Measurements from ENCODE around the gene SIDT2. TPM values are rescaled to one million over a fixed set of nuclear protein-coding genes. Genes with fewer than 3 reads are reported as not detected.
A peak's percentile ranks its signal among the peaks of the same experiment; 100 is the strongest.

The SIDT2 gene
- total RNA-seq, 4 donors from 2014 or later, result 38.4 to 49.4 (median 40.7) TPM

- TF ChIP-seq CTCF (IDR thresholded peaks at IDR 0.05) (no peak), POLR2A (IDR thresholded peaks at IDR 0.05) (no peak)
Observed at GRCh38 chr11:117200813-117201657, 22.5 kb downstream of the SIDT2 start.

GRCh38 chr11:117201658-117202305, 23.2 kb downstream of the SIDT2 start:
- no peak for TF ChIP-seq POLR2A (IDR thresholded peaks at IDR 0.05)
- TF ChIP-seq CTCF (IDR thresholded peaks at IDR 0.05), result no peak
- intact Hi-C loops (cut with DNase I; ENCODE audit: low total_unique reads), result no loop called here
- 54 to 58% methylated on average over 14 of the region's 14 CpGs for WGBS, 2 donors
- H3K4me3 ChIP-seq (ENCODE audit: low read depth, poor library complexity, severe bottlenecking), result no peak overlapping the region
- DNase-seq (ENCODE audit: low spot score in 2 of 2), result peak in 1 of 2 donors; percentile 85

More at GRCh38 chr11:117200813-117201657, 22.5 kb downstream of the SIDT2 start:
- intact Hi-C loops (cut with DNase I; ENCODE audit: low total_unique reads), result no loop called here
- no peak for DNase-seq (ENCODE audit: low spot score in 2 of 2)
- no peak overlapping the region for H3K4me3 ChIP-seq (ENCODE audit: low read depth, poor library complexity, severe bottlenecking)
- 60 to 75% methylated on average over 12 of the region's 12 CpGs for WGBS, 2 donors

- intact Hi-C loops (cut with DNase I; ENCODE audit: low total_unique reads), result no loop called here
- DNase-seq (ENCODE audit: low spot score in 2 of 2), result peak in 1 of 2 donors; percentile 74
- no peak overlapping the region for H3K4me3 ChIP-seq (ENCODE audit: low read depth, poor library complexity, severe bottlenecking)
Observed at GRCh38 chr11:117202386-117203068, 24.0 kb downstream of the SIDT2 start.

GRCh38 chr11:117203069-117203407, 24.5 kb downstream of the SIDT2 start:
- intact Hi-C loops (cut with DNase I; ENCODE audit: low total_unique reads), result no loop called here
- 93 to 95% methylated on average over 10 of the region's 10 CpGs for WGBS, 2 donors
- no peak overlapping the region for H3K4me3 ChIP-seq (ENCODE audit: low read depth, poor library complexity, severe bottlenecking)
- TF ChIP-seq CTCF (IDR thresholded peaks at IDR 0.05) (no peak), POLR2A (IDR thresholded peaks at IDR 0.05) (no peak)
- peak in 1 of 2 donors; percentile 76 for DNase-seq (ENCODE audit: low spot score in 2 of 2)

More at GRCh38 chr11:117202386-117203068, 24.0 kb downstream of the SIDT2 start:
- TF ChIP-seq CTCF (IDR thresholded peaks at IDR 0.05) (no peak), POLR2A (IDR thresholded peaks at IDR 0.05) (no peak)
- WGBS, 2 donors, result 73 to 82% methylated on average over 7 of the region's 7 CpGs

- intact Hi-C loops (cut with DNase I; ENCODE audit: low total_unique reads), result no loop called here
- no peak overlapping the region for H3K4me3 ChIP-seq (ENCODE audit: low read depth, poor library complexity, severe bottlenecking)
- 80 to 87% methylated on average over 17 of the region's 17 CpGs for WGBS, 2 donors
- no peak for TF ChIP-seq CTCF (IDR thresholded peaks at IDR 0.05)
- TF ChIP-seq POLR2A (IDR thresholded peaks at IDR 0.05), result no peak
- DNase-seq (ENCODE audit: low spot score in 2 of 2), result no peak
Observed at GRCh38 chr11:117204283-117205080, 25.9 kb downstream of the SIDT2 start.
